ENCODE data around the gene KCNK7.

DNA sequence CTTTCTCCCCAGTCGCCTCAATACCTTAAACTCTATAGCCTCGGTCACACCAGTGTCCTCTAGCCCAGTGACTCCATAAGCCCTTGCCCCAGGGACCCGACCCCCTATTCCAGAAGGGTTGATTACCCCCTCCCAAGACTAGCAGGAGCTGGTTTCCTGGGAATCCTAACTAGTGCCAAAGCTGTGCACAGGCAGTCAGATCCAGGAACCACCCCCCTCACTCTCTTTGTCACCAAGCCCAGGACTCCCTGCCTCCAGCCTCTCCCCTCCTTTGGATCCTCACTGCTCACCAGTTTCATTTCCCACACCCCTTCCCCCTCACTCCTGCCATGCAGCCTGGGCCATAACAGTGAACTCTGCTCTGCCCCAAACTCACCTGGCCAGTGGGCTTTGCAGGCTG, 47.2 kb downstream of the KCNK7 start:
- TF ChIP-seq POLR2AphosphoS5 (IDR thresholded peaks at IDR 0.05; ENCODE audit: low read depth, low read length): no peak
- no peak for TF ChIP-seq POLR2A (IDR thresholded peaks at IDR 0.05; ENCODE audit: borderline replicate concordance, extremely low read depth, insufficient read depth, insufficient read length)
- TF ChIP-seq EZH2 (IDR thresholded peaks at IDR 0.05): no peak
- TF ChIP-seq TCF7L2 (IDR thresholded peaks at IDR 0.05; ENCODE audit: borderline replicate concordance, extremely low read depth, insufficient read depth, insufficient read length): no peak
- TF ChIP-seq, protein P1, sequence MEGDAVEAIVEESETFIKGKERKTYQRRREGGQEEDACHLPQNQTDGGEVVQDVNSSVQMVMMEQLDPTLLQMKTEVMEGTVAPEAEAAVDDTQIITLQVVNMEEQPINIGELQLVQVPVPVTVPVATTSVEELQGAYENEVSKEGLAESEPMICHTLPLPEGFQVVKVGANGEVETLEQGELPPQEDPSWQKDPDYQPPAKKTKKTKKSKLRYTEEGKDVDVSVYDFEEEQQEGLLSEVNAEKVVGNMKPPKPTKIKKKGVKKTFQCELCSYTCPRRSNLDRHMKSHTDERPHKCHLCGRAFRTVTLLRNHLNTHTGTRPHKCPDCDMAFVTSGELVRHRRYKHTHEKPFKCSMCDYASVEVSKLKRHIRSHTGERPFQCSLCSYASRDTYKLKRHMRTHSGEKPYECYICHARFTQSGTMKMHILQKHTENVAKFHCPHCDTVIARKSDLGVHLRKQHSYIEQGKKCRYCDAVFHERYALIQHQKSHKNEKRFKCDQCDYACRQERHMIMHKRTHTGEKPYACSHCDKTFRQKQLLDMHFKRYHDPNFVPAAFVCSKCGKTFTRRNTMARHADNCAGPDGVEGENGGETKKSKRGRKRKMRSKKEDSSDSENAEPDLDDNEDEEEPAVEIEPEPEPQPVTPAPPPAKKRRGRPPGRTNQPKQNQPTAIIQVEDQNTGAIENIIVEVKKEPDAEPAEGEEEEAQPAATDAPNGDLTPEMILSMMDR (IDR thresholded peaks at IDR 0.05 in 2 of 3, conservative IDR thresholded peaks at IDR 0.05 in 1 of 3; ENCODE audit: borderline replicate concordance in 1 of 3, insufficient read depth in 1 of 3, low read depth in 2 of 3, low read length in 2 of 3): no peak
- no peak for TF ChIP-seq SIN3A (IDR thresholded peaks at IDR 0.05; ENCODE audit: low read depth)
- TF ChIP-seq ELF1 (IDR thresholded peaks at IDR 0.05; ENCODE audit: borderline replicate concordance, low read depth): no peak
- TF ChIP-seq CBX3 (IDR thresholded peaks at IDR 0.05; ENCODE audit: low read depth): no peak
- TF ChIP-seq, protein P2, sequence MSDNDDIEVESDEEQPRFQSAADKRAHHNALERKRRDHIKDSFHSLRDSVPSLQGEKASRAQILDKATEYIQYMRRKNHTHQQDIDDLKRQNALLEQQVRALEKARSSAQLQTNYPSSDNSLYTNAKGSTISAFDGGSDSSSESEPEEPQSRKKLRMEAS (IDR thresholded peaks at IDR 0.05): no peak
- TF ChIP-seq, protein P3, sequence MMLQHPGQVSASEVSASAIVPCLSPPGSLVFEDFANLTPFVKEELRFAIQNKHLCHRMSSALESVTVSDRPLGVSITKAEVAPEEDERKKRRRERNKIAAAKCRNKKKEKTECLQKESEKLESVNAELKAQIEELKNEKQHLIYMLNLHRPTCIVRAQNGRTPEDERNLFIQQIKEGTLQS (IDR thresholded peaks at IDR 0.05): no peak
- TF ChIP-seq FOSL1 (IDR thresholded peaks at IDR 0.05; ENCODE audit: low read depth): no peak
- TF ChIP-seq JUND (IDR thresholded peaks at IDR 0.05): no peak
- no peak for TF ChIP-seq EGR1 (IDR thresholded peaks at IDR 0.05; ENCODE audit: low read depth)
